D721Med (cell line): ENCODE results near the gene CDH20.
"Not testable (repeated sequence)": the region's sequence is repeated elsewhere in the genome, so short reads cannot be mapped to it uniquely, and the experiment has no call there.

Experiments used
- DNase-seq: peaks from one replicate; pipeline ENCODE4 v3.0.0; 2011; ENCODE audit warnings: low spot score; ENCODE audit not compliant: insufficient read length
- FAIRE-seq: peaks from 2 replicates; lab custom pipeline; 2011; peaks lifted over from hg19 to GRCh38; lab: Jason Lieb, UNC
- TF ChIP-seq, protein P1 (sequence below): IDR thresholded peaks from 2 replicates; pipeline ENCODE4 v1.5.1; 2012; ENCODE audit warnings: mild to moderate bottlenecking, control low read depth; ENCODE audit not compliant: insufficient read depth; ENCODE audit errors: missing control alignments

CDH20 gene

DNA sequence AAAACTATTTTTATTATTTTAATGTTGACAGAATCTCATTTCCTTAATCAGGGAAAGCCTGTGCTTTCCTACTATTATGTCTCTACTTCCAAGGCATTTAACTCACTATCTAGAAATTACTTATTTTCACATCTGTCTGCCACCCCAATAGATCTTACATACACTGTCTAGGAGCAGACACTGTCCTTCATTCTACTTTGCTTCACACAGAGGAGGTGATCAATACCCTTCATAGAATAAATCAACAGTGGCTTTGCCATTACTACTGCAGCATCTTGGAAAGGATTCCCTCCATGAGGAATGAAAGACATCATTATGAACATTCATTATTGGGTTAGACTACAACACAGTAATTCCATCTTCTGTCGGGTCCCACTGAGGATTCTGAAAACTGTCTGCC is 31.7 kb downstream of the CDH20 start:
- FAIRE-seq (no peak), DNase-seq (no peak)
- TF ChIP-seq, protein P1, sequence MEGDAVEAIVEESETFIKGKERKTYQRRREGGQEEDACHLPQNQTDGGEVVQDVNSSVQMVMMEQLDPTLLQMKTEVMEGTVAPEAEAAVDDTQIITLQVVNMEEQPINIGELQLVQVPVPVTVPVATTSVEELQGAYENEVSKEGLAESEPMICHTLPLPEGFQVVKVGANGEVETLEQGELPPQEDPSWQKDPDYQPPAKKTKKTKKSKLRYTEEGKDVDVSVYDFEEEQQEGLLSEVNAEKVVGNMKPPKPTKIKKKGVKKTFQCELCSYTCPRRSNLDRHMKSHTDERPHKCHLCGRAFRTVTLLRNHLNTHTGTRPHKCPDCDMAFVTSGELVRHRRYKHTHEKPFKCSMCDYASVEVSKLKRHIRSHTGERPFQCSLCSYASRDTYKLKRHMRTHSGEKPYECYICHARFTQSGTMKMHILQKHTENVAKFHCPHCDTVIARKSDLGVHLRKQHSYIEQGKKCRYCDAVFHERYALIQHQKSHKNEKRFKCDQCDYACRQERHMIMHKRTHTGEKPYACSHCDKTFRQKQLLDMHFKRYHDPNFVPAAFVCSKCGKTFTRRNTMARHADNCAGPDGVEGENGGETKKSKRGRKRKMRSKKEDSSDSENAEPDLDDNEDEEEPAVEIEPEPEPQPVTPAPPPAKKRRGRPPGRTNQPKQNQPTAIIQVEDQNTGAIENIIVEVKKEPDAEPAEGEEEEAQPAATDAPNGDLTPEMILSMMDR, result no peak

DNA sequence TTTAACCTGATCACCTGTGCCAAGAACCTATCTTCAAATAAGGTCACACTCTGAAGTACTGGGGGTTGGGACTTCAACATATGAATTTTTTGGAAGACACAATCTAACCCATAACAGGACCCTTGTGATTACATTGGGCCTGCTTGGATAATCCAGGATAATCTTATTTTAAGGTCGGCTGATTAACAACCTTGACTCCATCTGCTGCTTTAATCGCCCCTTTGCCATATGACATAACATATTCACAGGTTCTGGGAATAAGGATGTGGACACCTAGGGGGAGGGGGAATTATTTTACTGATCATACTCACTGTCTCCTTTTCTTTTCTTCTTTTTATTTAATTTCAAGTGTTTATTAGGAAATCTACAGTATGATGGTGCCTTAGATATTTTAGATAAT is 34.8 kb downstream of the CDH20 start:
- FAIRE-seq, result peak; percentile 100
- no peak for DNase-seq
- TF ChIP-seq, protein P1, result no peak

DNA sequence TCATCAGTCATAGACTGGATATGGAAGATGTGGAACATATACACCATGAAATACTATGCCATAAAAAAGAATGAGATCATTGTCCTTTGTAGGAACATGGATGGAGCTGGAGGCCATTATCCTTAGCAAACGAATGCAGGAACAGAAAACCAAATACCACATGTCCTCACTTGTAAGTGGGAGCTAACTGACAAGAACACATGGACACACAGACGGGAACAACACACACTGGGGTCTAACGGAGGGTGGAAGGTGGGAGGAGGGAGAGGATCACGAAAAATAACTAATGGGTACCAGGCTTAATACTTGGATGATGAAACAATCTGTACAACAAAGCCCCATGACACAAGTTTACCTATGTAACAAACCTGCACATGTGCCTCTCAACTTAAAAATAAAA is 36.4 kb downstream of the CDH20 start:
- FAIRE-seq, DNase-seq: not testable (repeated sequence)

DNA sequence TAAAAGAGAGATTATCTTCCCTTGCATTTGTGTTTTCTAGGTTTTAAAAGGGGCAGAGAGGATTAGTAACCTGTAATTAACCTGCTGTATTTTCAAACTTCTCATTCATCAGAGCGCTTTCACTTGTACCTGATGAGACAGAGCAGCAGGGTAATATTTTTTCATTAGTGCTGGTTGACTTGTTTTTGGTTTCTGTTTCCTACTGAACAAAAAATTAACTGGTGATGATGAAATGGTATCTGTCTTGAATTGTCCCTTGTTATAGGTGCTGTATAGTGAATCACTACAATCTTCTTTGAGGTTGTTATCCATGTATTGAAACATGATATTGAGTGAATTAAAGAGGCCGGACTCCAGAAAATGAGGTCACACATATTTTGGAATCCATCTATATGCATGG is 37.9 kb downstream of the CDH20 start:
- FAIRE-seq (no peak), DNase-seq (no peak)
- TF ChIP-seq, protein P1, result no peak

DNA sequence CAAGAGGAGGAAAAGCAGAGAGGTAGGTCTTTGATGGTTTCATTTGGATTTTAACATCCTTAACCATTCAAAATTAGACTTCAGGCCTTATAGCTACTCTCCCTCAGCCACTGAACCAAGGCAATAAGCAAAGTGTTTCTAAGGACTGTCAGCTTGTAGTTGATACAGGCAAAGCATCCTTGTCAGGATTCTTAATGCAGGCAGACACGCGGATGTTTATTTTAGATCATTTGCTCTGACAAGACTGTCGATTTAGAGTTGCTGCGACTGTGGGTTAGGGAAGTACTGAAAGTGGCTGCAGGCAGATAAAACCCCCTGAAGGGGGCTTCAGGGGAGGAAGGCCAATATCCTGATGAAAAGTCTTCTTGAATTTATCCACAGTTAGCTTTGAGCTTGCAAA is 46.6 kb downstream of the CDH20 start:
- DNase-seq (no peak), FAIRE-seq (peak; percentile 98)
- TF ChIP-seq, protein P1, result no peak

DNA sequence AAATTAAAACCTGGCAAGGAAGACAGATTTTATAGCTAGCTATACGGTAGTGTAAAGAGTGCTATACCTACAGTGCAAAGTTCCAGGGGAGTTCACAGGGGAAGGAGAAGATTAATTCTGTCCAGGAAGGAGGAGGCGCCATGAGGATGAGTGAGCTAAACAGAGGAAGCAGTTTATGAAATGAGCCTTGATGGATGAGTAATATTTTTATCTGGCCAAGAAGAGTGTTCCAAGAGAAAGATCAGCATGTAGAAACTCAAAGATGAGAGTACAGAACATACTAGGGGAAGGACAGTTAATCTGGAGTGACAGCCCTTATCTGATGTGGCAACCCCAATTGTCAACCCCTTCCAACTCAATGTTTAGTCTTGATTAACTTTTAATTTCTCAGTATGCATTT is 54.8 kb downstream of the CDH20 start:
- TF ChIP-seq, protein P1, result no peak
- DNase-seq (no peak), FAIRE-seq (no peak)

DNA sequence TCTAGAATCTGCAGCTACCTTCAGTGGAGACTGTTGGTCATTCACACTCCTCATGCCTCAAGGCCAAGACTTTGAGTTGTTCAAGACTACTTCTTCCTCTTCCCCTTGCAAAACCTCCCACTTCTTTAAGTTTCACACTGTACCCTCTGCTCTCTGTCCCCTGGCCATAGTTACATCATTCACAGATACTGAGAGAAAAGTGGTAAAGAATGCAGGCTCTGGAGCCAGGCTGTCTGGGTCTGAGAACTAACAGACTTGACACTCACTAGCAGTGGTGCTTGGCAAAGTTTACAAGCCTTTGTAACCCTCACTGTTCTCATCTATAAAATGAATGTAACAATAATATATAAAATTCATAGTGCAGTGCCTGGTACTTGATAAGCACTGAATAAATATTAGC is 61.8 kb downstream of the CDH20 start:
- TF ChIP-seq, protein P1, result no peak
- no peak for DNase-seq
- peak; percentile 91 for FAIRE-seq

DNA sequence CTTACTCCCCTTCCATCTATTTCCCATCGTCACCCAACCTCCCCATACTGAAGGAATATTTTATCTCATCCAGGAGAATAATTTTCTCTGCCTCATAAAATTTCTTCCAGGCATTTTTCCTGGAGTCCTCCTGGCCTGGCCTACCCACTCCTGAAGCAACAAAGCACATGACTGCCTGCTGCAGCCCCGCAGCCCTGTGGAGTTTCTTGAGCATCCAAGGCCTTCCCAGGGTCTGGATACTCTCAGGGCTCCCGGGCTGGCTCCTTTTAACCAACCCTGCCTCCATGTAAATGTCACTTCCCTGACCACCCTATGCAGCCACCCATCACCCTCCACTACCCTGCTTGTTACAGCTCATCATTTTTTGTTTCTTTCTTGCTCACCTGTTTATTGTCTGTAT is 64.0 kb downstream of the CDH20 start:
- no peak for DNase-seq
- TF ChIP-seq, protein P1, result no peak

More for the DNA sequence above, 64.0 kb downstream of the CDH20 start:
- no peak for FAIRE-seq
